ENCODE measurements around the gene IRF8.
"Not testable (repeated sequence)": the region's sequence is repeated elsewhere in the genome, so short reads cannot be mapped to it uniquely, and the experiment has no call there.

Gene IRF8

GRCh38 chr16:85931596-85932402 lies 32.8 kb downstream of the IRF8 start:
- no peak for DNase-seq

- no peak for DNase-seq
Measured at GRCh38 chr16:85934210-85934609, 35.2 kb downstream of the IRF8 start.

GRCh38 chr16:85935391-85935973 lies 36.5 kb downstream of the IRF8 start:
- DNase-seq: no peak

GRCh38 chr16:85935974-85936760 lies 37.2 kb downstream of the IRF8 start:
- DNase-seq: peak in 3 of 56 donors; percentile 8 to 16 (median 9)

GRCh38 chr16:85936816-85937215 lies 37.9 kb downstream of the IRF8 start:
- DNase-seq: no peak

- no peak for DNase-seq
Measured at GRCh38 chr16:85940214-85940613, 41.3 kb downstream of the IRF8 start.

GRCh38 chr16:85941863-85942644 lies 43.1 kb downstream of the IRF8 start:
- DNase-seq: no peak

- not testable (repeated sequence) for DNase-seq
Measured at GRCh38 chr16:85942659-85943058, 43.7 kb downstream of the IRF8 start.

- no peak for DNase-seq
Measured at GRCh38 chr16:85943711-85944110, 44.7 kb downstream of the IRF8 start.

GRCh38 chr16:85944572-85945423 lies 45.8 kb downstream of the IRF8 start:
- DNase-seq: no peak

- DNase-seq: peak in 2 of 56 donors; percentile 2 to 15
Measured at GRCh38 chr16:85945424-85945751, 46.4 kb downstream of the IRF8 start.

- no peak for DNase-seq
Measured at GRCh38 chr16:85946541-85947124, 47.7 kb downstream of the IRF8 start.

GRCh38 chr16:85947230-85948137 lies 48.5 kb downstream of the IRF8 start:
- no peak for DNase-seq

- no peak for DNase-seq
Measured at GRCh38 chr16:85948138-85948509, 49.2 kb downstream of the IRF8 start.

- DNase-seq: no peak
Measured at GRCh38 chr16:85948616-85949265, 49.8 kb downstream of the IRF8 start.

- DNase-seq: no peak
Measured at GRCh38 chr16:85950136-85950918, 51.4 kb downstream of the IRF8 start.

- DNase-seq: no peak
Measured at GRCh38 chr16:85952197-85952596, 53.2 kb downstream of the IRF8 start.

GRCh38 chr16:85952811-85953210 lies 53.8 kb downstream of the IRF8 start:
- no peak for DNase-seq

Data from amygdala (tissue), 56 donors.